GM18519 (cell line): Measurements from ENCODE around the gene SYVN1.

ENCODE experiments used
- ATAC-seq: cut with Tn5 transposase; IDR thresholded peaks from one replicate; pipeline ENCODE4 v1.9.1; 2021; ENCODE audit warnings: mild to moderate bottlenecking, moderate library complexity; ENCODE audit not compliant: unreplicated experiment, low FRiP score

The SYVN1 gene

GRCh38 chr11:65095974-65096806 lies 38.1 kb downstream of the SYVN1 start, which contains the start of gene VPS51:
VPS51 (plus strand) TSS chr11:65096214; CDS start chr11:65096251, 37 bp downstream.
- ATAC-seq = peak; percentile 62

GRCh38 chr11:65095427-65095826 lies 38.9 kb downstream of the SYVN1 start:
- no peak for ATAC-seq

GRCh38 chr11:65090628-65091027 lies 43.7 kb downstream of the SYVN1 start:
- ATAC-seq = no peak

GRCh38 chr11:65089621-65090020 lies 44.7 kb downstream of the SYVN1 start:
- no peak for ATAC-seq

- ATAC-seq = no peak
These were observed 46.5 kb downstream of the SYVN1 start for GRCh38 chr11:65087827-65088226.

- ATAC-seq = no peak
These were observed 47.1 kb downstream of the SYVN1 start for GRCh38 chr11:65087216-65087615.

GRCh38 chr11:65086809-65087208 lies 47.5 kb downstream of the SYVN1 start:
- no peak for ATAC-seq

- no peak for ATAC-seq
These were observed 48.9 kb downstream of the SYVN1 start for GRCh38 chr11:65085446-65085845.

GRCh38 chr11:65084598-65085375 lies 49.5 kb downstream of the SYVN1 start:
- no peak for ATAC-seq

GRCh38 chr11:65083834-65084597 lies 50.3 kb downstream of the SYVN1 start, which contains the start of the genes CDCA5 and ZFPL1:
CDCA5 (minus strand) TSS chr11:65084040; CDS start chr11:65083978, 62 bp downstream.
ZFPL1 (plus strand) TSS chr11:65084222; CDS start chr11:65084699, 477 bp downstream.
- peak; percentile 71 for ATAC-seq

GRCh38 chr11:65083134-65083833 lies 51.0 kb downstream of the SYVN1 start:
- ATAC-seq = no peak

GRCh38 chr11:65078786-65079342 lies 55.5 kb downstream of the SYVN1 start:
- no peak for ATAC-seq

GRCh38 chr11:65078151-65078550 lies 56.2 kb downstream of the SYVN1 start:
- no peak for ATAC-seq

GRCh38 chr11:65077451-65077850 lies 56.9 kb downstream of the SYVN1 start:
- ATAC-seq = no peak
